Measurements from ENCODE around the gene DNAJB6. TPM values are rescaled to one million over a fixed set of nuclear protein-coding genes. Genes with fewer than 3 reads are reported as not detected.

The DNAJB6 gene
- total and polyA plus RNA-seq, 8 donors = 48.7 to 233 (median 65.4) TPM

DNA sequence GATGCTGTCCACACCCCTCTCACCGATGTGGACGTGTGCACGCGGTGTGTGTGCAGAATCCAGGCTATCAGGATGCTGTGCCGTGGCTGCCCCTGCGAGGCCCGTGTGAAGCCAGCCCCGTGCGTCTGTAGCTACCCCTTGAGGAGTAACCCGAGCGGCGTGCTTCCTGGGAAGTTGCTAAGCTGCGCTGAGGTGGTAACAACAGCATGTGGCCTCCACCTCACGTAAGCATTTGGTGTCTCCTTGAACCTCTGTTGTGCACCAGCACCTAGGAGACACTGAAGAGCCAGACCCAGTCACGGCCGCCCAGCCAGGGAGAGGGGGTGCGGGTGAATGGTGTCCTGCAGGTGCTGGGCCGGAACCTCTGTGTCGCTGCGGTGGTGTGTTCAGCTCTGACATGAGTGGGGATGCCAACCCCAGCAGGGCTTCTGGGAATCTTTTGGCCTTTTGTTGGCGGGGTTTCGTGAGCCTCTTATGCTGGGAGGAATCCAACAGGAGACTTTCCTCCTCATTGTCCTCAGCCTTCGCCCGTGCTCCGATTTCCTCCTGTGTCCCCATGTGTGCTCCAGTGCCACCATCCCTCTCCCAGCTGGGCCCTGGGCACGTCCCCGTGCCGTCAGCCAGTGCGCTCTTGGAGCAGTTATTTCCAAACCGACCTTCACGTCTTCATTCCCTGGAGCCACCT is 60.4 kb downstream of the DNAJB6 start:
- peak in 1 of 2 donors; percentile 65 for DNase-seq
- intact Hi-C loops (cut with DNase I; ENCODE audit: low total_unique reads) = no loop called here
- Histone ChIP-seq H3K4me3 (no peak overlapping the region), H3K36me3 (peaks cover 15 to 69% (median 65%) of the 10 kb centered on the region in 4 donors), H3K9me3 (no peaks in the 10 kb centered on the region), H3K27me3 (no peaks in the 10 kb centered on the region), H3K27ac (peak overlapping the region in 3 of 5 donors; percentile 42 to 66 (median 48)), H3K4me1 (peaks cover 0 to 33% (median 16%) of the 10 kb centered on the region in 4 donors)
- WGBS, 5 donors = 95 to 98% (median 95%) methylated on average over 23 to 31 of the region's 31 CpGs
- TF ChIP-seq EP300 (IDR thresholded peaks at IDR 0.05) (no peak), POLR2A (IDR thresholded peaks at IDR 0.05) (no peak), POLR2AphosphoS5 (IDR thresholded peaks at IDR 0.05) (no peak)
- TF ChIP-seq, protein P1, sequence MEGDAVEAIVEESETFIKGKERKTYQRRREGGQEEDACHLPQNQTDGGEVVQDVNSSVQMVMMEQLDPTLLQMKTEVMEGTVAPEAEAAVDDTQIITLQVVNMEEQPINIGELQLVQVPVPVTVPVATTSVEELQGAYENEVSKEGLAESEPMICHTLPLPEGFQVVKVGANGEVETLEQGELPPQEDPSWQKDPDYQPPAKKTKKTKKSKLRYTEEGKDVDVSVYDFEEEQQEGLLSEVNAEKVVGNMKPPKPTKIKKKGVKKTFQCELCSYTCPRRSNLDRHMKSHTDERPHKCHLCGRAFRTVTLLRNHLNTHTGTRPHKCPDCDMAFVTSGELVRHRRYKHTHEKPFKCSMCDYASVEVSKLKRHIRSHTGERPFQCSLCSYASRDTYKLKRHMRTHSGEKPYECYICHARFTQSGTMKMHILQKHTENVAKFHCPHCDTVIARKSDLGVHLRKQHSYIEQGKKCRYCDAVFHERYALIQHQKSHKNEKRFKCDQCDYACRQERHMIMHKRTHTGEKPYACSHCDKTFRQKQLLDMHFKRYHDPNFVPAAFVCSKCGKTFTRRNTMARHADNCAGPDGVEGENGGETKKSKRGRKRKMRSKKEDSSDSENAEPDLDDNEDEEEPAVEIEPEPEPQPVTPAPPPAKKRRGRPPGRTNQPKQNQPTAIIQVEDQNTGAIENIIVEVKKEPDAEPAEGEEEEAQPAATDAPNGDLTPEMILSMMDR (IDR thresholded peaks at IDR 0.05) = no peak

DNA sequence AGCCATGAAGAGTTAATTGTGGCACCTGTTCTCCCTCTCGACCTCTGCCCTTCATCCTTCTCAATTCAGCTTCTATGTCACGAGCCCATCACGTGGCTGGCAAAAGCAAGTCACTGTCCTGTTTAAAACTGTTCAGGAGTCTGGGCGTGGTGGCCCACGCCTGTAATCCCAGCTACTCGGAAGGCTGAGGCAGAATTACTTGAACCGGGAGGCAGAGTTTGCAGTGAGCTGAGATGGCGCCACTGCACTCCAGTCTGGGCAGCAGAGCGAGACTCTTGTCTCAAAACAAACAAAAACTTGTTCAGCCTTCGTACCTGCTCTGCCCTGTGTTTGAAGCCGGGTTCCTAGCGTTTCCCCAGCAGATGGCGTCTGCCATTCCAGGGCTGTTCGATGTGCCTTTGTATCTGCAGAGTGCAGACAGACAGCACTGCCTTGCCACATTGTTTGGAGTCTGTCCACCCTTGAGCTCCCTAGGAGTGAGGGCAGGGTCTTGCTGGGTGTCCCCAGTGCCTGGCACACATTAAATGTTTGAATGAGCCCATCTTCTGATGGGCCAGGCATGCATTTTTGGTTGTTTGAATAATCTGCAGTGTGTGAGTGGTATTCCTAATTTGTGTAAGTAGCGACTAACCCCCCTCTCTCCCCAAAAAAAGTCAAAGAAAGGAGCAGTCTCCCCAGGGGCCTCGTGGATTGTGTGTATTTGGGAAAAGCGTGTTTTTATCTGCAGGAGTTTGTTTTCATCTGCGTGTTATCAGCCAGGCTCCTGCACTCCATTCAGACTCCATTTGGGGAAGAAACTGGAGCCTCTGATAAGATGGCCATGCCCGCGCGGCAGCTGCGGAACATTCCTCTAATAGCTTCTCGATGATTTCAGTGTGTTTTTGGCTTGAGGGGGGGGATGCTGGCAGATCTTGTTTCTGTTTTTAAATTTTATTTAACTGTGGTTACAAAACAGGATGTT is 61.2 kb downstream of the DNAJB6 start:
- Histone ChIP-seq H3K36me3 (peaks cover 15 to 72% (median 65%) of the 10 kb centered on the region in 4 donors), H3K4me3 (no peak overlapping the region), H3K27me3 (no peaks in the 10 kb centered on the region), H3K4me1 (peaks cover 0 to 33% (median 16%) of the 10 kb centered on the region in 4 donors), H3K27ac (peak overlapping the region in 3 of 5 donors; percentile 42 to 66 (median 48)), H3K9me3 (no peaks in the 10 kb centered on the region)
- TF ChIP-seq POLR2A (IDR thresholded peaks at IDR 0.05) (no peak), EP300 (IDR thresholded peaks at IDR 0.05) (no peak), POLR2AphosphoS5 (IDR thresholded peaks at IDR 0.05) (peak in 1 of 3 donors; percentile 4)
- TF ChIP-seq, protein P1 (IDR thresholded peaks at IDR 0.05) = peak in 3 of 7 experiments; percentile 10 to 24 (median 15)
- DNase-seq = peak; percentile 48 to 69
- WGBS, 5 donors = 35 to 48% (median 37%) methylated on average over 18 to 23 of the region's 23 CpGs
- intact Hi-C loops (cut with DNase I; ENCODE audit: low total_unique reads) = no loop called here

DNA sequence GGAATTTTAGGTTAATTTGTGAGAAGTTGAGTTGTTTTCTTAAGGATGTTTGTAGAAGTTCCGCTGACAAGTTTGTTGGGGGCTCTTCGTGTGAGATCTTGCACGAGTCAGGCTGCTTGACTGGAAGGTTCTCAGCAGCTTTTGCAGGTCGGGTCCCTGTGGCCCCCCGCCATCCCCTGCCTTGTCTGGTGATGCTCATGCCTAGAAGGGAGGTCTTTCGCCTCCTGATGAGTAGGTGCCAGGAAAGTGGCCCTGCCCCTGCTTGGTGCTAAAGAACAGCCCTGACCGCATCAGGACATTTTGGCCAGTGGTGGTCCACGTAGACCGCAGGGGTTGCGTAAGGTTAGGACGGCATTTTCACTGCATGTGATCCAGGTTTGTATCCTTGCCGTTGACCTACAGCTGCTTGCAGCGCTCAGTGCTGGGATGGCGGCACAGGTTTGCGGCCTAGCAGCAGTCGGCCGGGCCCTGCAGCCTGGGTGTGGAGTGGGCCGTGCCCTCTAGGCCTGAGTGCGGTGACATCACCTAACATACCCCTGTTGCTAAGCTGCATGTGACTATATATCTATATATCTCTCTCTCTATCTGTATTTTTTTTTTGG is 62.4 kb downstream of the DNAJB6 start:
- H3K36me3 ChIP-seq = peaks cover 15 to 67% (median 58%) of the 10 kb centered on the region in 4 donors
- peaks cover 0 to 33% (median 16%) of the 10 kb centered on the region in 4 donors for H3K4me1 ChIP-seq
- TF ChIP-seq, protein P1 (IDR thresholded peaks at IDR 0.05) = no peak
- TF ChIP-seq POLR2AphosphoS5 (IDR thresholded peaks at IDR 0.05) = no peak
- no peak for TF ChIP-seq EP300 (IDR thresholded peaks at IDR 0.05)
- TF ChIP-seq POLR2A (IDR thresholded peaks at IDR 0.05) = no peak
- no peak overlapping the region for H3K4me3 ChIP-seq
- intact Hi-C loops (cut with DNase I; ENCODE audit: low total_unique reads) = no loop called here
- 90 to 95% (median 94%) methylated on average over 19 of the region's 19 CpGs for WGBS, 5 donors
- no peaks in the 10 kb centered on the region for H3K9me3 ChIP-seq
- no peak for DNase-seq
- H3K27ac ChIP-seq = peak overlapping the region in 3 of 5 donors; percentile 42 to 66 (median 48)
- H3K27me3 ChIP-seq = no peaks in the 10 kb centered on the region

All from stomach (tissue), 9 donors.